ENCODE results near the gene PLCB4.

PLCB4 gene

DNA sequence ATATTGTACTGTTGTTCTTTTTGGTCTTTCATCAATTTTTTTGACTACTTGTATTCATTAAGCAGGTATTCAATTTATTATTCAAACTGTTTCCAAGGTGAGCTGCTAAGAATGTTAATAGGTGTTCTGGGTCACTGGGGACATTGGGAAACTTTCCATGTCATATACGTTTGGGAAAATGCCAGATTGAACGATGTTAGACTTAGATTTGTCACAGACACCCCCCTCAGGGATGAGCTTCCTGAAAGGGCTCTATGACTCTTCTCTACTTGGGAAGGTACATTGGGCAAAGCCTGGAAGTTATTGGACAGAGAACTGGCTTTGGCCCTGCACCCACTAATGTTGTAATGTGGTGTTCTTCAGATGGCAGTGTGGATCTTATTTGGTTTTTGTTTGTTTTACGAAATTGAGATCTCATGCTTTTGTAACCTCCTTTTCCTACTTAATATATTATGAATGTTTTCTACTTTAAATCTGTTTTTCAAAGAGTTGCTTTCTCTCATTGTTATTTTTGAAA is 42.1 kb downstream of the PLCB4 start:
- no peak for DNase-seq (ENCODE audit: low read depth)
- TF ChIP-seq, protein P1, sequence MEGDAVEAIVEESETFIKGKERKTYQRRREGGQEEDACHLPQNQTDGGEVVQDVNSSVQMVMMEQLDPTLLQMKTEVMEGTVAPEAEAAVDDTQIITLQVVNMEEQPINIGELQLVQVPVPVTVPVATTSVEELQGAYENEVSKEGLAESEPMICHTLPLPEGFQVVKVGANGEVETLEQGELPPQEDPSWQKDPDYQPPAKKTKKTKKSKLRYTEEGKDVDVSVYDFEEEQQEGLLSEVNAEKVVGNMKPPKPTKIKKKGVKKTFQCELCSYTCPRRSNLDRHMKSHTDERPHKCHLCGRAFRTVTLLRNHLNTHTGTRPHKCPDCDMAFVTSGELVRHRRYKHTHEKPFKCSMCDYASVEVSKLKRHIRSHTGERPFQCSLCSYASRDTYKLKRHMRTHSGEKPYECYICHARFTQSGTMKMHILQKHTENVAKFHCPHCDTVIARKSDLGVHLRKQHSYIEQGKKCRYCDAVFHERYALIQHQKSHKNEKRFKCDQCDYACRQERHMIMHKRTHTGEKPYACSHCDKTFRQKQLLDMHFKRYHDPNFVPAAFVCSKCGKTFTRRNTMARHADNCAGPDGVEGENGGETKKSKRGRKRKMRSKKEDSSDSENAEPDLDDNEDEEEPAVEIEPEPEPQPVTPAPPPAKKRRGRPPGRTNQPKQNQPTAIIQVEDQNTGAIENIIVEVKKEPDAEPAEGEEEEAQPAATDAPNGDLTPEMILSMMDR (IDR thresholded peaks at IDR 0.05; ENCODE audit: control insufficient read depth, extremely low read depth, insufficient read depth), result no peak
- no peak overlapping the region for H3K4me3 ChIP-seq (ENCODE audit: low read depth, low read length)

DNA sequence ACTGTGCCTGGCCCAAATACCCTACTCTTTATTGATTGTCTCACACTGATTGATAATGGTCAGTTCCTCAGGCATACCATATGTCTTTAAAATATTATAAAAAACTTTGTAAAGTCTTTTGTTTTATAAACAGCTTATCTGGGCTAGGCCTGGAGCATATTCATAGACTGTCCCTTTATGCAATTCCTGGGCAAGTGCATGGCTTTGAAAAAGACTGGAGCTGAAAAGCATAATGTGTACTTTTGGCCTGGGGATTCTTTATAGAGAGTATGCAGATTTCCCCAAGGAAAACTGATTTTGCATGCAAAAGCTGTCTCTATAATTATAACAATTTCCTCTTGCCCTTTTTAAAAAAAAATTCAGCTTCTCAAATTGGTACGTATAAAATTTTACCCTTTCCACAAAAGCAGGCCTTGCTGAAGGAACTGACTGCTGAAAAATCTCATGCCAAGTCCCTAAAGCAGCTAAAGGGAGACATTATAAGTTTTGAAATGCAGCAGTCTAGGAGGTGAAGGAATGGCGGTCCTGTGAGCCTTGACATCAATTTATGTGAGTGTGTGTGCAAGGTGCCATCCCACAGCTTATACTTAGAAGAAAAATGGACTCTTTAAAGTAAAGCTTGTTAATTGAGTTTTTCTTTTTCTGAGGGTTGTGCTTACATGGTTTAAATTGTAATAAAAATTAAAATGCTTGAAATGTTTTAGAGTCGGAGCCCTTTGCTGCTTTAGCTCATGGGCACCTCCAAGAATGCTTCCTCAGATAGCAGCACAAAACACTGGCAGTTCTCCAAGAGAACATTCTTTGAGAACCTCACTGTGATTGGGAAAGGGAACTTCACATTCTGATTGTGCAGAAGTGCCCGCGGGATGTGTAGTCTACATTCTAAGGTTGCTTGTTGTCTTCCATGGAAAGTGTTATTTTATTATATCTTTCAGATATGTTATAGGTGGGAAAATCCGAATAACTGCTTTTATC is 43.9 kb downstream of the PLCB4 start:
- DNase-seq (ENCODE audit: low read depth), result no peak
- no peak overlapping the region for H3K4me3 ChIP-seq (ENCODE audit: low read depth, low read length)
- TF ChIP-seq, protein P1 (IDR thresholded peaks at IDR 0.05; ENCODE audit: control insufficient read depth, extremely low read depth, insufficient read depth), result no peak

DNA sequence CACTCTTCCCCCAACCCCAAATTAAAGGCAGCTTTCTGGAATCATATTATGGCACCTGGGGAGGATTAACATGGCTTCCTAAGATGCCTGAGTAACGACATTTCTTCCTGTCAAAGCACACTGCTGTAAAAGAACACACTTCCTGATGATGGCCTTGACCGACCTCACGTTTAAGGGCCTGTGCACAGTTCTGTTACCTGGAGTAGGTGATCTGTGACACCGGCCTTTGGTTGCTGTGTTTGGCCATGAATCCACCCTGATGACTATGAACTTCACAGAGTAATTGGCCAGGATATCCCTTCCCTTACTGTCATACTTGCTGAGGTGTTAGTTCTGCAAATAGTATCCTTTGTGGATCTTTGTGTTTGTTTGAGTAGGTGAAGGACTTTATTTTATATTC is 45.8 kb downstream of the PLCB4 start:
- TF ChIP-seq, protein P1 (IDR thresholded peaks at IDR 0.05; ENCODE audit: control insufficient read depth, extremely low read depth, insufficient read depth), result no peak
- H3K4me3 ChIP-seq (ENCODE audit: low read depth, low read length), result no peak overlapping the region
- no peak for DNase-seq (ENCODE audit: low read depth)

DNA sequence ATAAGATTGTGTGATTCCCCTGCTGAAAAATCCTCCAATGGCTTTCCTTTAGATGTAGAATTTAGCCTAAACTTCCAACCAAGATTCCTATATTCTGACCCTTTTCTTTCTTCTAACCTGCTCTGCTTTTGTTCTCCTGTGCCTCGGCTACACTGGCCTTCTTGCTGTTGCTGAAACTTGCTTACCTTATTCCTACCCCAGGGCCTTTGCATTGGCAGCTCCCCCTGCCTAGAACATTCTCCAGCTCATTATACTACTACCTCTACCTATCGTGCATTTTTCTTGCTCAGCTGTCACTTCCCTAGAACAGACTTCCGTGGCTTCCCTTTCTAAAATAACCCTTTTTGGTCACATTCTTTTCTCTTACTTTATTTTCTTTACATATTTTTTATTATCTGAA is 48.7 kb downstream of the PLCB4 start:
- DNase-seq (ENCODE audit: low read depth), result no peak
- TF ChIP-seq, protein P1 (IDR thresholded peaks at IDR 0.05; ENCODE audit: control insufficient read depth, extremely low read depth, insufficient read depth), result no peak

DNA sequence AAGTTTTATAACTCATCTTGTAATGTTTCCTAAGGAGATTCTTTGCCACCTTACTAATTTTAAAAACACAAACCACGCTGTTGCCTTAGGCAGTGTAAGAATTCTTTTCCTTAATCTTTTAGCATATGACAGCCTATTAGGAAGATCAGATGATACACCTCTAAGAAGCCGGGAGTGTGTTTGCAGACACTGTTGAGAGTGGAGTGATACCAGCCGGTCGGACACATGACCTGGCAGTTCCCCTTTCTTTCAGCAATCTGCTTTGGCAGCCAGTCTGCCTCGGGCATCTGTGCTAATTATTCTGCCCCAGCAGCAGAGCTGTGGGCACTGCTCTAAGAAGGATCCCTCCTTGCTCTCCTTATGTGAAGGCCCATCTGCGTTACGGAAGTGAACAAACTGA is 50.9 kb downstream of the PLCB4 start:
- H3K4me3 ChIP-seq (ENCODE audit: low read depth, low read length), result no peak overlapping the region
- TF ChIP-seq, protein P1 (IDR thresholded peaks at IDR 0.05; ENCODE audit: control insufficient read depth, extremely low read depth, insufficient read depth), result no peak
- DNase-seq (ENCODE audit: low read depth), result peak; percentile 76

More for the DNA sequence above, 48.7 kb downstream of the PLCB4 start:
- no peak overlapping the region for H3K4me3 ChIP-seq (ENCODE audit: low read depth, low read length)

DNA sequence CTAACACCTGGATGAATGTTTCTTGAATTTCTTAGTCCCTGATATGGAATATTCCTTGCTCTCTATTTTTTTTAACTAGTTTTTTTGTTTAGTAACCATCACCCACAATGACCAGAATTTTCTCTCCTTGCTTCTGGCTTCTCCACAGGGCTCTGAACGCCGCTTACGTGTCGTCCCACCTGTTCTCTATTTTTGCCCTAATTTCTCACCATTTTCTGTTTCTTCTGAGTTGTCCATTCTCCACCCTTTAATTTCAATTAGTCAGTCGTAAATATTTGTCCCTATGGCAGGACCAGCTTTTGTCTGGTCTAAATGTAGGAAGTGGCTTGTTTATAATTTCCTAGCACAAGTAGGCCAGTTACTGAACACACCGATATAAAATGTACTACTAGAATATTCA is 52.3 kb downstream of the PLCB4 start:
- no peak for DNase-seq (ENCODE audit: low read depth)
- no peak overlapping the region; the same call in 1 of the 2 replicates for H3K4me3 ChIP-seq (ENCODE audit: low read depth, low read length)
- TF ChIP-seq, protein P1 (IDR thresholded peaks at IDR 0.05; ENCODE audit: control insufficient read depth, extremely low read depth, insufficient read depth), result no peak
